ENCODE measurements around the gene PRSS2.
"Not testable (repeated sequence)": the region's sequence is repeated elsewhere in the genome, so short reads cannot be mapped to it uniquely, and the experiment has no call there.

- TF ChIP-seq POLR2A (IDR thresholded peaks at IDR 0.05; ENCODE audit: low read length); GATA1 (IDR thresholded peaks at IDR 0.05; ENCODE audit: low read depth, low read length): not testable (repeated sequence)
Observed at GRCh38 chr7:142768885-142769284, 1.9 kb upstream of the PRSS2 start.

All from erythroblast (primary cell).